ENCODE measurements around the gene MAGOHB.
"Not testable (repeated sequence)": the region's sequence is repeated elsewhere in the genome, so short reads cannot be mapped to it uniquely, and the experiment has no call there.

Gene MAGOHB

DNA sequence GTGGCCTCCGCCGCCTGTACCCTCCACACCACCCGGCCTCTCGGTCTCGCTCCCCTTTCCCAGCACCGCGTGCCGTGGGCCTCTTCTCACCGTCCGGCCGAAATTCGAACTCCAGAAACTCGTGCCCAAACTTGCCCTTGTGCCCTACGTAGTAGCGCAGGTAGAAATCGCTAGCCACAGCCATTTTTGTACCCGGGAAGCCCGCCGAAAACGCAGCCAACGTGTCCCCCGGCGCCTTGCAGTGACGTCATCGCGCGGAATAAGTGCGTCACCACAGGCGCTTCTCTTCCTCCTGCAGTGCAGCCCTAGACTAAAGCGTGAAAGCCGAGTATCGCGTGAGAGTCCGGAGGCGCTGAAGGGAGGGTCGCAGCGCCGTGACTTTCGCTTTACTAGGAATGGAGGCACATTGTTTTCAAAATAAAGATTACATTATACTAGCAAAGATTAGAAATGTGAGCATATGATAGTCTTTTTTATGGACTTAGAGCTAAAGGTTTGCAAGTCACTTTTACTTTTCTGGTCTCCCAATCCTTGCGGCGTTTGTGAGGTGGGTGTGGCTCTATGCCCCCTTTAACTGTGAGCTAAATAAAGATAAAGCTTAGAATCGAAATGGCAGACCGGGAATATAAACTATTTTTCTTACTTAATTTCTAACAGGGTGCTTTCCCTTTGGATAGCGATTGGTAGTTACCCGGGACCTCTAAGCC is at the start of gene MAGOHB:
MAGOHB (minus strand) TSS at position 261 of the 707 bp plus-strand sequence; CDS start at position 184, 77 bp downstream.
- peak; percentile 100 for DNase-seq

- no peak for DNase-seq
These were observed 47.9 kb upstream of the MAGOHB start for GRCh38 chr12:10661338-10661737.

DNA sequence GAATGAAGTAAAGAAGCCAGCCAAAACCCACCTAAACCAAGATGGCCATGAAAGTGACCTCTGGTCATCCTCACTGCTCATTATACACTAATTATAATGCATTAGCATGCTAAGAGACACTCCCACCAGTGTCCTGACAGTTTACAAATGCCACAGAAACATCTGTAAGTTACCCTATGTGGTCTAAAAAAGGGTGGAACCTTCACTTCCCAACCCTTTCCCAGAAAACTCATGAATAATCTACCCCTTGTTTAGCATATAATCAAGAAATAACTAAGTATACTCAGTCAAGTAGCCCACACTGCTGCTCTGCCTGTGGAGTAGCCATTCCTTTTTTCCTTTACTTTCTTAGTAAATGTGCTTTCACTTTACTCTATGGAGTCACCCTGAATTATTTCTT is 40.6 kb upstream of the MAGOHB start:
- no peak for DNase-seq

DNA sequence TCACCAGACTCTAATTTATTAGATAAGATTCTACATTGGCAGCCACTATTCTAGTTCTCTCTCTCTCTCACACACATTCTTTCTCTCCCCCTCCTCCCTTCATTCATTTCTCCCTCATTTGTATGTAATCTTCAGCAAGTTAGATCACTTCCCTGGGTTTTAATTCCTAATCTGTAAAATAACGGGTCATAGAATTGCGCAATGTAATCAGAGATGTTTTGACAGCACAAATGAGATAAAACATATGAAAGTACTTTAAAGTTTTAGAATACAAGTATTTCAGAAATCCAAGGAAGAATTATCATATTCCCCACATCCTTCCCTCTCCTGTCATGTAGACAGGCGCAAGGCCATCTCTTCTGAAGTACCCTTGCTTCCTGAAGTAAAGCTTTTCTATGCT is 38.8 kb upstream of the MAGOHB start:
- DNase-seq: no peak

GRCh38 chr12:10646576-10646975 is 33.2 kb upstream of the MAGOHB start:
- not testable (repeated sequence) for DNase-seq

DNA sequence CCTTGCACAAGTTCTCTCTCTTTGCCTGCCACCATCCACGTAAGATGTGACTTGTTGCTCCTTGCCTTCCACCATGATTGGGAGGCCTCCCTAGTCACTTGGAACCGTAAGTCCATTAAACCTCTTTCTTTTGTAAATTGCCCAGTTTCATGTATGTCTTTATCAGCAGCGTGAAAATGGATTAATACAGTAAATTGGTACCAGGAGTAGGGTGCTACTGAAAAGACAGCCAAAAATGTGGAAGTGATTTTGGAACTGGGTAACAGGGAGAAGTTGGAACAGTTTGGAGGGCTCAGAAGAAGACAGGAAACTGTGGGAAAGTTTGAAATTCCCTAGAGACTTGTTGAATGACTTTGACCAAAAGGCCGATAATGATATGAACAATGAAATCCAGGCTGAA is 32.5 kb upstream of the MAGOHB start:
- DNase-seq: no peak

GRCh38 chr12:10641735-10642500 is 28.5 kb upstream of the MAGOHB start:
- DNase-seq: no peak

GRCh38 chr12:10638728-10639127 is 25.3 kb upstream of the MAGOHB start:
- no peak for DNase-seq

GRCh38 chr12:10636611-10637010 is 23.2 kb upstream of the MAGOHB start:
- DNase-seq: no peak

GRCh38 chr12:10636124-10636523 is 22.7 kb upstream of the MAGOHB start:
- no peak for DNase-seq

DNA sequence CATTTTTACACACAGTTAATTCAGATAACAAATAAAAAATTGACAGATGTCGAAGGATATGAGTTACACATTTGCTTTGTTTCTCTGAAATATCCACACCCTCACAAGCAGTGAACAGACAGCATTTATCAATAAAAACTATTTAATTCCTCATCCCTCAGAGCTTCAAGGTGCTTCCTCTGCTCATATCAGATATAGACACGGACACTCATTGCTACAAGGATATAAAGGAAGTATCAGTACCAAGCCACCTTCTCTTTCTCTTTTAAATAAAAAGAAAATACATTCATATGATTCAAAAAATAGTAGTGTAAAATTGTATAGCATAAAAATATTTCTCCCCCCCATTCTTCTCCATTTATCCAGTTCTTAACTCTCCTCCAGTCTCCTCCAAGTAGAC is 21.9 kb upstream of the MAGOHB start:
- no peak for DNase-seq

- no peak for DNase-seq
These were observed 21.0 kb upstream of the MAGOHB start for GRCh38 chr12:10634427-10634826.

DNA sequence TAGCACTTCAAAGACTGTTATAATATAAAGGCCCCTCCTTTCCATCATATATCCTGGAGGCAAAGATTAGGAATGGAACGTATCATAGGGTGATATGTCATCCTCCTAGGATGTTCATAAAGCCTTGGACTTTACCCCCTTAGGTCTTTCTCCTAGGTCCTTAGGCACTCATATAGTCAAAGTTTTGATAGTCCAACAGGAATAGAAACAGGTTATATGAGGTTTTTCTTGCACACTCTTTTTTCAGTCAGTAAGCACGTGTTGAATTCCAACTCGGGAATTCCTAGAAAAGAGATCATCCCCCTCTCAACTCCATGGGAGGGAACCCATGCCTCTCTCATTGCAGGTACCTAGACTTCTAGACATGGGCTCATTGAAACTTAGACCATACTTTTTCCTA is 20.1 kb upstream of the MAGOHB start:
- no peak for DNase-seq

GRCh38 chr12:10632226-10632625 is 18.8 kb upstream of the MAGOHB start:
- DNase-seq: no peak

GRCh38 chr12:10624605-10625004 is 11.2 kb upstream of the MAGOHB start:
- DNase-seq: no peak

GRCh38 chr12:10623131-10623530 is 9.7 kb upstream of the MAGOHB start:
- no peak for DNase-seq

DNA sequence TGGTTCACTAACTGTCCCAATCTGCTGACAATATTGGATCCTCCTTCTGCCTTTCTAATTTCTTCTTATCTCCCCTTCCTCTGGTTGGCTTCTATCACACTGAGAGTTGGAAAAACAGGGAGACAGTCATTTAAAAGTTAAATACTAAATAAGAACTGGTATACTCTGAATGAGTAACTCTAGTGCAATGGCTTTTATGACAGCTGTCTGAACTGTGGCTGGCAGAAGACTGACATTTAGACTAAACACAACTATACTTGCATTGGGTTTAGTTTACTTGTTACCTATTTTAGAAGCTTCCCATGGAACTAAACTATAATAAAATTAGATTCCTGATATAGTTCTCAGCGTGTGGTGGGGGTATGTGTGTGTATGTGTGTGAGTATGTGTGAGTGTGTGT is 7.9 kb upstream of the MAGOHB start:
- DNase-seq: no peak

GRCh38 chr12:10620078-10620779 is 6.8 kb upstream of the MAGOHB start:
- DNase-seq: no peak

GRCh38 chr12:10618338-10618987 is 5.1 kb upstream of the MAGOHB start:
- DNase-seq: no peak

GRCh38 chr12:10617863-10618262 is 4.5 kb upstream of the MAGOHB start:
- DNase-seq: no peak

- DNase-seq: no peak
These were observed 2.1 kb upstream of the MAGOHB start for GRCh38 chr12:10615532-10615931.

- DNase-seq: no peak
These were observed 604 bp upstream of the MAGOHB start for GRCh38 chr12:10614056-10614370.

DNA sequence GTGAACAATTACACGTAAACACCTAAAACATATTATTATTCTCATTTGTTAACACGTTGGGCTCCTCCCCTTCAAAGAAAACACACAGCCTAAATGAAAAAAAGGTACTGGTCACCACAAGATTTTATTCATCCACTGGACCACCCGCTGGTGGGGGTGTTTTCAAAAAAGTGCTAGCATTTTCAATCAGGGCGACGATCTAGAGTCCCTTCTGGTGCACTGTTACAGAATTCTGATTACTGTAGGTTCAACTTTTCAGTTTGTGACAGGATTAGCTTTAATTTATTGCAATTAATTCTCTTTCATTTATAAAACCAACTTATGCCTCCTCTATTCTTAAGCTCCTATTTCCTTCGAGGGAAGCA is 443 bp downstream of the MAGOHB start:
- no peak for DNase-seq

DNA sequence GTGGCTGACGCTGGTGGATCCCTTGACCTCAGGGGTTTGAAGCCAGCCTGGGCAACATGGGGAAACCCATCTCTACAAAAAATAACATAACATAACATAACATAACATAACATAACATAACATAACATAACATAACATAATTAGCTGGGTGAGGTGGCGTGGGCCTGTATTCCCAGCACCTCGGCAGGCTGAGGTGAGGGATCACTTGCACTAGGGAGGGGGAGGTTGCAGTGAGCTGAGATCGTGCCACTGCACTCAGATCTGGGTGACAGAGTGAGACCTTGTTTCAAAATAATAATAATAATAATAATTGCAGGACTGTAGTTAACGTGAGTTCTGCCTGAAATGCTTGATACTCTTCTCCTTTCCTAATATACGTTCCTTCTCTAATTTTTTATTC is 1.3 kb downstream of the MAGOHB start:
- no peak for DNase-seq

Data from right forelimb (tissue), 1 donor.